HCT116 (cell line): ENCODE results near the gene TMTC2.

ENCODE experiments used
- CEBPB ChIP-seq: IDR thresholded peaks from 2 replicates; pipeline ENCODE4 v1.6.1; 2012; ENCODE audit warnings: low read depth
- EZH2 ChIP-seq: fragments of 200-600 bp; sonication (generic); IDR thresholded peaks from 2 replicates; pipeline ENCODE4 v1.6.1; 2017; ENCODE audit warnings: antibody characterized with exemption, mixed run types
- EZH2phosphoT487 ChIP-seq: fragments of 200-600 bp; IDR thresholded peaks from 2 replicates; pipeline ENCODE4 v1.6.1; 2018; ENCODE audit warnings: antibody characterized with exemption, borderline replicate concordance
- FOSL1 ChIP-seq: IDR thresholded peaks from 2 replicates; pipeline ENCODE4 v1.6.1; 2012; ENCODE audit warnings: low read depth
- JUND ChIP-seq: IDR thresholded peaks from 2 replicates; pipeline ENCODE4 v1.6.1; 2012
- POLR2A ChIP-seq: IDR thresholded peaks from 2 replicates; pipeline ENCODE4 v1.7.0; 2011; ENCODE audit warnings: borderline replicate concordance; ENCODE audit not compliant: insufficient read depth, insufficient read length; ENCODE audit errors: extremely low read depth
- POLR2AphosphoS5 ChIP-seq: IDR thresholded peaks from 2 replicates; pipeline ENCODE4 v1.6.1; 2011; ENCODE audit warnings: mild to moderate bottlenecking, low read depth, low read length, moderate library complexity
- SP1 ChIP-seq: IDR thresholded peaks from 2 replicates; pipeline ENCODE4 v1.6.1; 2012; ENCODE audit warnings: low read depth
- TCF7L2 ChIP-seq: IDR thresholded peaks from 2 replicates; pipeline ENCODE4 v1.7.0; 2011; ENCODE audit warnings: borderline replicate concordance, inconsistent platforms; ENCODE audit not compliant: insufficient read depth, insufficient read length; ENCODE audit errors: extremely low read depth
- ZNF274 ChIP-seq: fragments of 200-500 bp; sonication (Bioruptor generic); IDR thresholded peaks from 2 replicates; pipeline ENCODE4 v1.6.1; 2014; ENCODE audit warnings: mild to moderate bottlenecking, low read depth, low read length, inconsistent platforms
- TF ChIP-seq, protein P1 (sequence below), 3 experiments: fragments of 200-600 bp in 1 of 3; sonication (generic) in 1 of 3; IDR thresholded peaks in 2 of 3; conservative IDR thresholded peaks in 1 of 3; 2 replicates each; pipeline ENCODE4 v1.5.1; 2012 to 2017; ENCODE audit warnings: low read depth in 2 of 3, low read length in 2 of 3, antibody characterized with exemption in 1 of 3, borderline replicate concordance in 1 of 3, control low read depth in 1 of 3, mild to moderate bottlenecking in 1 of 3, mixed read lengths in 1 of 3, mixed run types in 1 of 3, moderate library complexity in 1 of 3; ENCODE audit not compliant: insufficient read depth in 1 of 3
- TF ChIP-seq, protein P2 (sequence below): IDR thresholded peaks from 2 replicates; pipeline ENCODE4 v1.6.1; 2012

DNA sequence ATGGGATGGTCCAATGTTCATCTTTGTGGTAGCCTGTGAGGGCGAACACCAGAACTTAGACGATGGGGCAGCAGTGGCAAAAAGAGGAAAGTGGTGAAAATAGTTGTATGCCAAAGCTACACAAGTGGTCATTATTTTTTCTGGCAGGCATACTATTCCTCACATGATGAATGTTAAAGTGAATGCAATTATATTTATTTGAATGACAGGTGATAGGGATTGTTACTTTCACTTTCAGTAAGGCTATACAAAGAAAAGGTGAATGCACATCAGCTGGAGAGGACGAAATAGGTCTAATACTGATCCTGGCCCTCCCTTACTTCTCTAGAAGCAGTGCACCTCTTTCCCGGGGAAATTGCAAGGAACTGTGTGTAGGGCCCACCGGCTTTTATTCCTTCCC, 470.1 kb downstream of the TMTC2 start:
- TF ChIP-seq, protein P1, sequence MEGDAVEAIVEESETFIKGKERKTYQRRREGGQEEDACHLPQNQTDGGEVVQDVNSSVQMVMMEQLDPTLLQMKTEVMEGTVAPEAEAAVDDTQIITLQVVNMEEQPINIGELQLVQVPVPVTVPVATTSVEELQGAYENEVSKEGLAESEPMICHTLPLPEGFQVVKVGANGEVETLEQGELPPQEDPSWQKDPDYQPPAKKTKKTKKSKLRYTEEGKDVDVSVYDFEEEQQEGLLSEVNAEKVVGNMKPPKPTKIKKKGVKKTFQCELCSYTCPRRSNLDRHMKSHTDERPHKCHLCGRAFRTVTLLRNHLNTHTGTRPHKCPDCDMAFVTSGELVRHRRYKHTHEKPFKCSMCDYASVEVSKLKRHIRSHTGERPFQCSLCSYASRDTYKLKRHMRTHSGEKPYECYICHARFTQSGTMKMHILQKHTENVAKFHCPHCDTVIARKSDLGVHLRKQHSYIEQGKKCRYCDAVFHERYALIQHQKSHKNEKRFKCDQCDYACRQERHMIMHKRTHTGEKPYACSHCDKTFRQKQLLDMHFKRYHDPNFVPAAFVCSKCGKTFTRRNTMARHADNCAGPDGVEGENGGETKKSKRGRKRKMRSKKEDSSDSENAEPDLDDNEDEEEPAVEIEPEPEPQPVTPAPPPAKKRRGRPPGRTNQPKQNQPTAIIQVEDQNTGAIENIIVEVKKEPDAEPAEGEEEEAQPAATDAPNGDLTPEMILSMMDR (IDR thresholded peaks at IDR 0.05 in 2 of 3, conservative IDR thresholded peaks at IDR 0.05 in 1 of 3; ENCODE audit: borderline replicate concordance in 1 of 3, insufficient read depth in 1 of 3, low read depth in 2 of 3, low read length in 2 of 3) = no peak
- TF ChIP-seq POLR2A (no peak), ZNF274 (no peak), EZH2 (no peak), EZH2phosphoT487 (no peak), POLR2AphosphoS5 (no peak), SP1 (no peak), FOSL1 (no peak), TCF7L2 (no peak), CEBPB (no peak), JUND (no peak)
- TF ChIP-seq, protein P2, sequence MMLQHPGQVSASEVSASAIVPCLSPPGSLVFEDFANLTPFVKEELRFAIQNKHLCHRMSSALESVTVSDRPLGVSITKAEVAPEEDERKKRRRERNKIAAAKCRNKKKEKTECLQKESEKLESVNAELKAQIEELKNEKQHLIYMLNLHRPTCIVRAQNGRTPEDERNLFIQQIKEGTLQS = no peak
